Thyroid gland (tissue), 4 donors: ENCODE measurements around the gene ATXN1. TPM values are rescaled to one million over a fixed set of nuclear protein-coding genes. Genes with fewer than 3 reads are reported as not detected.

Experiments
- DNase-seq, 2 donors: peaks; one replicate each; pipeline ENCODE4 v3.0.0-alpha.2; 2019
- H3K27ac ChIP-seq, 3 donors: fragments of 200-600 bp; sonication (generic); 1 replicate in 2 of 3; 2 replicates in 1 of 3; pipeline ENCODE4 v1.5.1; 2016 to 2019; ENCODE audit warnings: mild to moderate bottlenecking in 1 of 3, moderate library complexity in 1 of 3
- H3K27me3 ChIP-seq: fragments of 200-600 bp; sonication (generic); one replicate; pipeline ENCODE4 v1.5.1; 2019
- H3K36me3 ChIP-seq, 2 donors: fragments of 200-600 bp; sonication (generic); one replicate each; pipeline ENCODE4 v1.5.1; 2016 to 2019
- H3K4me1 ChIP-seq, 2 donors: fragments of 200-600 bp; sonication (generic); one replicate each; pipeline ENCODE4 v1.5.1; 2017 to 2019
- H3K4me3 ChIP-seq, 3 donors: fragments of 200-600 bp; sonication (generic); replicated peaks in 1 of 3; 1 replicate in 2 of 3; 2 replicates in 1 of 3; pipeline ENCODE4 v1.5.1; 2016; ENCODE audit warnings: mild to moderate bottlenecking in 1 of 3
- H3K9me3 ChIP-seq: fragments of 200-600 bp; sonication (generic); one replicate; pipeline ENCODE4 v1.5.1; 2017
- CTCF ChIP-seq, 6 experiments: fragments of 200-600 bp in 3 of 6; fragments of 450-650 bp in 3 of 6; sonication (generic) in 3 of 6; IDR thresholded peaks; one replicate each; pipeline ENCODE4 v1.5.1; 2016 to 2019; ENCODE audit warnings: antibody characterized with exemption in 6 of 6, mild to moderate bottlenecking in 2 of 6, inconsistent platforms in 1 of 6, moderate library complexity in 1 of 6
- POLR2A ChIP-seq, 2 donors: fragments of 450-650 bp; IDR thresholded peaks; one replicate each; pipeline ENCODE4 v1.6.1; 2017; ENCODE audit warnings: antibody characterized with exemption in 2 of 2, mild to moderate bottlenecking in 2 of 2, moderate library complexity in 1 of 2
- WGBS, 2 donors: methylation state at CpG; one replicate each; pipeline ENCODE4 v1.1.5; 2017; 5-methylcytosine and 5-hydroxymethylcytosine counted together
- intact Hi-C: fragments of 100-400 bp; cut with DNase I; formaldehyde crosslinking; loops from one replicate; pipeline ENCODE4 v1.15.1; 2023
- total RNA-seq, 4 donors: library from RNA; depleted of rRNA; stranded (reverse); fragments of >200 nt; gene quantifications; one replicate each; pipeline ENCODE4 v1.2.3, GENCODE V29; 2016

The ATXN1 gene
- total RNA-seq, 4 donors from 2014 or later = 62.1 to 88.1 (median 83.0) TPM

- no peak for DNase-seq
- H3K9me3 ChIP-seq = no peaks in the 10 kb centered on the region
- no peak overlapping the region for H3K27ac ChIP-seq
- intact Hi-C loops = no loop called here
- 81 to 91% methylated on average over 1 of the region's 1 CpG for WGBS, 2 donors
- no peak overlapping the region for H3K4me3 ChIP-seq
- H3K36me3 ChIP-seq = no peaks in the 10 kb centered on the region
- TF ChIP-seq CTCF (IDR thresholded peaks at IDR 0.05) (no peak), POLR2A (IDR thresholded peaks at IDR 0.05) (no peak)
- H3K27me3 ChIP-seq = no peaks in the 10 kb centered on the region
- H3K4me1 ChIP-seq = peaks cover 40 to 56% of the 10 kb centered on the region in 2 donors
These were observed 252.3 kb downstream of the ATXN1 start for GRCh38 chr6:16508959-16509358.

- peaks cover 25 to 33% of the 10 kb centered on the region in 2 donors for H3K4me1 ChIP-seq
- DNase-seq = peak in 1 of 2 donors; percentile 19
- H3K4me3 ChIP-seq = no peak overlapping the region
- intact Hi-C loops = no loop called here
- WGBS, 2 donors = 65 to 66% methylated on average over 9 of the region's 9 CpGs
- no peaks in the 10 kb centered on the region for H3K9me3 ChIP-seq
- no peaks in the 10 kb centered on the region for H3K27me3 ChIP-seq
- TF ChIP-seq CTCF (IDR thresholded peaks at IDR 0.05) (no peak), POLR2A (IDR thresholded peaks at IDR 0.05) (no peak)
- H3K27ac ChIP-seq = peak overlapping the region; percentile 19 to 57 (median 54)
- H3K36me3 ChIP-seq = no peaks in the 10 kb centered on the region
These were observed 255.4 kb downstream of the ATXN1 start for GRCh38 chr6:16505711-16506357.

- TF ChIP-seq POLR2A (IDR thresholded peaks at IDR 0.05) (no peak), CTCF (IDR thresholded peaks at IDR 0.05) (no peak)
- Histone ChIP-seq H3K9me3 (no peaks in the 10 kb centered on the region), H3K4me1 (peaks cover 18 to 23% of the 10 kb centered on the region in 2 donors), H3K4me3 (no peak overlapping the region), H3K27me3 (no peaks in the 10 kb centered on the region), H3K27ac (peak overlapping the region; percentile 43 to 57 (median 54)), H3K36me3 (no peaks in the 10 kb centered on the region)
- 37 to 40% methylated on average over 5 of the region's 5 CpGs for WGBS, 2 donors
- intact Hi-C loops = no loop called here
- DNase-seq = peak; percentile 44 to 47
These were observed 256.7 kb downstream of the ATXN1 start for GRCh38 chr6:16504609-16505008.

- H3K4me3 ChIP-seq = no peak overlapping the region
- no peaks in the 10 kb centered on the region for H3K36me3 ChIP-seq
- intact Hi-C loops = no loop called here
- no peaks in the 10 kb centered on the region for H3K27me3 ChIP-seq
- DNase-seq = no peak
- no peaks in the 10 kb centered on the region for H3K9me3 ChIP-seq
- 86% methylated on average over 2 of the region's 2 CpGs for WGBS, 2 donors
- TF ChIP-seq CTCF (IDR thresholded peaks at IDR 0.05) (no peak), POLR2A (IDR thresholded peaks at IDR 0.05) (no peak)
- peaks cover 18 to 23% of the 10 kb centered on the region in 2 donors for H3K4me1 ChIP-seq
- H3K27ac ChIP-seq = no peak overlapping the region
These were observed 257.3 kb downstream of the ATXN1 start for GRCh38 chr6:16503970-16504415.

GRCh38 chr6:16503241-16503775 is 258.0 kb downstream of the ATXN1 start:
- Histone ChIP-seq H3K4me3 (no peak overlapping the region), H3K36me3 (no peaks in the 10 kb centered on the region), H3K4me1 (peaks cover 18 to 23% of the 10 kb centered on the region in 2 donors), H3K9me3 (no peaks in the 10 kb centered on the region), H3K27me3 (no peaks in the 10 kb centered on the region), H3K27ac (no peak overlapping the region)
- TF ChIP-seq CTCF (IDR thresholded peaks at IDR 0.05) = no peak
- no peak for TF ChIP-seq POLR2A (IDR thresholded peaks at IDR 0.05)
- DNase-seq = no peak
- 82 to 95% methylated on average over 2 of the region's 2 CpGs for WGBS, 2 donors
- intact Hi-C loops = no loop called here
